ENCODE data around the gene ACBD4. TPM values are rescaled to one million over a fixed set of nuclear protein-coding genes. Genes with fewer than 3 reads are reported as not detected.

The ACBD4 gene
- total and polyA plus RNA-seq, 2 of the 13 experiments (the other 11 are each of a cell fraction or from before 2014, with no cell fraction given), result 16.1 to 26.9 TPM

GRCh38 chr17:45184144-45184543 is 48.7 kb downstream of the ACBD4 start (continued):
- TF ChIP-seq PLSCR1 (CRISPR knock-in tag; IDR thresholded peaks at IDR 0.05; ENCODE audit: borderline replicate concordance) (no peak), HNF4A (CRISPR knock-in tag; IDR thresholded peaks at IDR 0.05) (no peak), ATF6 (CRISPR knock-in tag; conservative IDR thresholded peaks at IDR 0.05) (no peak), ZHX2 (IDR thresholded peaks at IDR 0.05; ENCODE audit: low read depth) (no peak), ZHX2 (CRISPR knock-in tag; IDR thresholded peaks at IDR 0.05; ENCODE audit: borderline replicate concordance) (no peak), HOXA5 (CRISPR knock-in tag; IDR thresholded peaks at IDR 0.05) (no peak), ZNF10 (CRISPR knock-in tag; IDR thresholded peaks at IDR 0.05; ENCODE audit: borderline replicate concordance, low read depth) (no peak), FOXP1 (IDR thresholded peaks at IDR 0.05) (no peak), FOXP1 (CRISPR knock-in tag; IDR thresholded peaks at IDR 0.05) (no peak), ETS1 (CRISPR knock-in tag; IDR thresholded peaks at IDR 0.05) (no peak), ZBTB4 (CRISPR knock-in tag; IDR thresholded peaks at IDR 0.05; ENCODE audit: borderline replicate concordance) (no peak), ZNF589 (CRISPR knock-in tag; conservative IDR thresholded peaks at IDR 0.05) (no peak), CBX1 (IDR thresholded peaks at IDR 0.05; ENCODE audit: low read depth) (no peak), MLX (CRISPR knock-in tag; IDR thresholded peaks at IDR 0.05) (no peak)
